Measurements from ENCODE around the gene CHRNA7.

CHRNA7 gene

GRCh38 chr15:32107477-32108080 lies 77.3 kb downstream of the CHRNA7 start:
- Histone ChIP-seq H3K9me2 (replicated peaks; ENCODE audit: control insufficient read depth, low read length) (no peaks in the 10 kb centered on the region), H3K4me1 (ENCODE audit: control insufficient read depth, low read length) (no peaks in the 10 kb centered on the region), H3K36me3 (ENCODE audit: control insufficient read depth, low read length) (no peaks in the 10 kb centered on the region), H3K27ac (ENCODE audit: low read depth, low read length) (no peak overlapping the region), H4K20me1 (ENCODE audit: control insufficient read depth, insufficient read depth, low read depth, low read length) (no peaks in the 10 kb centered on the region), H3K4me3 (ENCODE audit: low read length) (no peak overlapping the region), H3K9me3 (ENCODE audit: control insufficient read depth, insufficient read depth, low read length) (no peaks in the 10 kb centered on the region), H3K4me2 (ENCODE audit: low read length) (no peak overlapping the region), H3F3A (ENCODE audit: control insufficient read depth, insufficient read depth) (no peaks in the 10 kb centered on the region), H3K79me2 (ENCODE audit: control insufficient read depth, low read length) (no peaks in the 10 kb centered on the region), H3K27me3 (ENCODE audit: control insufficient read depth, low read length) (peaks cover 10% of the 10 kb centered on the region)
- TF ChIP-seq CTCF (IDR thresholded peaks at IDR 0.05; ENCODE audit: low read depth, low read length, poor library complexity, severe bottlenecking): no peak
- no peak for TF ChIP-seq EZH2phosphoT487 (IDR thresholded peaks at IDR 0.05; ENCODE audit: borderline replicate concordance, low read length)

GRCh38 chr15:32108661-32109060 lies 78.3 kb downstream of the CHRNA7 start:
- H3K27me3 ChIP-seq (ENCODE audit: control insufficient read depth, low read length): peaks cover 10% of the 10 kb centered on the region

GRCh38 chr15:32112101-32112500 lies 81.8 kb downstream of the CHRNA7 start:
- peaks cover 2% of the 10 kb centered on the region; the same call in 1 of the 2 replicates for H3K27me3 ChIP-seq (ENCODE audit: control insufficient read depth, low read length)
- no peaks in the 10 kb centered on the region for H3K4me1 ChIP-seq (ENCODE audit: control insufficient read depth, low read length)
- no peaks in the 10 kb centered on the region for H3K36me3 ChIP-seq (ENCODE audit: control insufficient read depth, low read length)
- TF ChIP-seq CTCF (IDR thresholded peaks at IDR 0.05; ENCODE audit: low read depth, low read length, poor library complexity, severe bottlenecking): no peak
- TF ChIP-seq EZH2phosphoT487 (IDR thresholded peaks at IDR 0.05; ENCODE audit: borderline replicate concordance, low read length): no peak
- no peak overlapping the region for H3K4me3 ChIP-seq (ENCODE audit: low read length)
- H3F3A ChIP-seq (ENCODE audit: control insufficient read depth, insufficient read depth): no peaks in the 10 kb centered on the region
- no peaks in the 10 kb centered on the region for H3K9me2 ChIP-seq (replicated peaks; ENCODE audit: control insufficient read depth, low read length)
- H3K9me3 ChIP-seq (ENCODE audit: control insufficient read depth, insufficient read depth, low read length): no peaks in the 10 kb centered on the region
- H4K20me1 ChIP-seq (ENCODE audit: control insufficient read depth, insufficient read depth, low read depth, low read length): no peaks in the 10 kb centered on the region
- no peak overlapping the region for H3K27ac ChIP-seq (ENCODE audit: low read depth, low read length)
- no peaks in the 10 kb centered on the region for H3K79me2 ChIP-seq (ENCODE audit: control insufficient read depth, low read length)
- no peak overlapping the region for H3K4me2 ChIP-seq (ENCODE audit: low read length)

More at GRCh38 chr15:32108661-32109060, 78.3 kb downstream of the CHRNA7 start:
- Histone ChIP-seq H4K20me1 (ENCODE audit: control insufficient read depth, insufficient read depth, low read depth, low read length) (no peaks in the 10 kb centered on the region), H3K9me2 (replicated peaks; ENCODE audit: control insufficient read depth, low read length) (no peaks in the 10 kb centered on the region), H3K9me3 (ENCODE audit: control insufficient read depth, insufficient read depth, low read length) (no peaks in the 10 kb centered on the region), H3K4me1 (ENCODE audit: control insufficient read depth, low read length) (no peaks in the 10 kb centered on the region), H3K79me2 (ENCODE audit: control insufficient read depth, low read length) (no peaks in the 10 kb centered on the region), H3K27ac (ENCODE audit: low read depth, low read length) (no peak overlapping the region), H3F3A (ENCODE audit: control insufficient read depth, insufficient read depth) (no peaks in the 10 kb centered on the region), H3K4me2 (ENCODE audit: low read length) (no peak overlapping the region), H3K36me3 (ENCODE audit: control insufficient read depth, low read length) (no peaks in the 10 kb centered on the region), H3K4me3 (ENCODE audit: low read length) (no peak overlapping the region)
- TF ChIP-seq EZH2phosphoT487 (IDR thresholded peaks at IDR 0.05; ENCODE audit: borderline replicate concordance, low read length): no peak
- no peak for TF ChIP-seq CTCF (IDR thresholded peaks at IDR 0.05; ENCODE audit: low read depth, low read length, poor library complexity, severe bottlenecking)
